HG02610 (cell line): Measurements from ENCODE around the gene DDX1.
"Not testable (repeated sequence)": the region's sequence is repeated elsewhere in the genome, so short reads cannot be mapped to it uniquely, and the experiment has no call there.

ENCODE experiments used
- ATAC-seq: cut with Tn5 transposase; IDR thresholded peaks from one replicate; pipeline ENCODE4 v1.9.1; 2021; ENCODE audit warnings: mild to moderate bottlenecking, moderate library complexity; ENCODE audit not compliant: unreplicated experiment

The DDX1 gene

DNA sequence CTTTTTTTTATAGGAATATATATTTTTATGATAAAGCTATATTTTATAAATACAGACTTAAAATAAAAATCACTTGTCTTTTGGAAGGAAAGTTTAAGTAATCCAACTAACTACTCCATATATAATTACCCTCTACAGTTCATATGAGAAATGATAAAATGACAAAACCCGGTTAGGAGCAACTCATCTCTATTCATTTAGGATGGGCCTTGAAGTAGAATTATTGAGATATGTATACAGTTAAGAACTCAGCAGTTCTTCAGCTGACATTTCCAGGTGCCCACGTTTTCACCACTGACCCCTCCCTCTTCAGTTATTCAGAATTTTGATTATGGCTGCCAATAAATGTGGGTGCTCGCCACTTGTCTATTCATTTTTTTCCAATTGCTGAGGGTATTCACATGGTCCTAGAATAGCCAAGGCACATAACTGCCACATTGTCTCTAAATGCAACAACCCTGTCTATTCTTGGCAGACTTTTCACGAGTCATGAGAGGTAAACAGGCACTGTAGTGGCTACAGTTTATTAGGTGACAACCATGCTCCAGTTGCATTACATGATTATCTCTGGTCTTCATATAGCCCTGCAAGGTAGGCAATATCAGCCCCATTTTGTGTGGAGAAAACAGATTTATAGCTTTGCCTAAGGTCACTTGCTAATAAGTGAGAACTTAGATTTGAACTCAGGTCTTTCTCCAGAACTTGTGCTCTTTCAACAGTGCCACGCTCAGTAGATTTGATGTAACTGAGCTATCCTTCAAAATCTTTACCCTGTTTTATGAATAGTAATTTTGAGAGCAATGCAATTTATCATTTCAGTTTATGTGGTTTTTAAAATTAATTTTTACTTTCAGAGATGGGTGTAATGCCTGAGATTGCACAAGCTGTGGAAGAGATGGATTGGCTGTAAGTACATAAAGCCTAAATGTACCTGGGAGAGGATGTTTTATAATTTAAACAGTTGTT is 2.9 kb downstream of the DDX1 start:
- no peak for ATAC-seq

DNA sequence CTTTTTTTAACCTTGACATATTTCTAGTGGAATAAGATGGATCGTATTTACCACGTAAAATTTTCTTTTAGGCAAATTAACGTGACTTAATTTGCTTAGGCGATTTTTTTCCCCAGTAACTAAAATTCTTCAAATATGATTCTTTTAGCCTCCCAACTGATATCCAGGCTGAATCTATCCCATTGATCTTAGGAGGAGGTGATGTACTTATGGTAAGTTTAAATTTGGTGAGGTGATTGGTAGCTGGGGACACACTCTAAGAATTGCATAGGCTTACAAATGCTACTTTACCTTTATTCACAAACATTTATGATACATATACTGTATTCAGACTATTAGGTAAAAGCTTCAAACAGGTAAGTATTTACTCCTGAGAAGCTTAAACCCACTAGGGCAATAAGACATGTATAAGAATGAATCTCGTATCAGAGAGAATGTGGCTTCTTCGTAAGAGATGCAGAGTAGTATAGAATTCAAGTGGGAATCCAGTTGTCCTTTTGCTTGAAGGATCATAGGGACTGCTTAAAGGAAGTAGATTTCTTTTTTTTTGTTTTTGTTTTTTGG is 3.8 kb downstream of the DDX1 start:
- no peak for ATAC-seq

GRCh38 chr2:15595936-15596335 is 4.3 kb downstream of the DDX1 start:
- no peak for ATAC-seq

DNA sequence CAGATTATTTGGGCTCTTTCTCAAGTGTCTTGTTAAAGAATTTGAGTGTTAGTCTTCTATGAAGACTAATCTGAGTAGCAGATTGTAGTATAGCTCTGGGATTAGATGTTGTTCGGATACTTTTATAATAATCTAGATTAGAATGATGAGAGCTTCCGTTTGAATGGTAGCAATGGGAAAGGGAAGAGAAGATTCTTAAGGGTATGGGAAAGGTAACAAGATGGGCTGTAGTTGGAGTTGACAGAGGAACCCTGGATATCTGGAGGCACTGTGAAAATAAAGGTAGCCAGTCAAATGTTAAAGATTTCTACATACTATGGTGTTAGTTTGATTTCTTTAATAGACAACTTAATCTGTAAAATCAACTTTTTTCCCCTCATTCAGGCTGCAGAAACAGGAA is 4.7 kb downstream of the DDX1 start:
- ATAC-seq = no peak

DNA sequence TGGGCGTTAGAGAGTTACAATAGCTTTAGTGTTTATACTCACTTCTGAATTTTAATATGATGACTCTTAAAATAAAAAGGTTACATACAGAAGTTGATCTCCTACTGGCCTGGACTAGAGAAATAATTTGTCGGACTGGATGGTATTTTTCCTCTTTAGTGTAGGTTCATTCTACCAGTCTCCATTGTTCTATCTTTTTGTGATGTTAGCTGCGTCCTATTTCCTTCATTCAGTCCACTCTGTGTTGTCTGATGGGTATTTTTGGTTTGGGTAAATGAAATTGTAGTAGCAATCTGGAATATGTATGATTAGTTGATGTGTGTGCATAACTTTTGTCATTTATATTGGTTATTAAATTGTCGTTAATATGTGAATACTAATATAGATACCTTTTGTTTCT is 5.3 kb downstream of the DDX1 start:
- ATAC-seq = no peak

GRCh38 chr2:15599994-15600393 is 8.3 kb downstream of the DDX1 start:
- ATAC-seq = no peak

DNA sequence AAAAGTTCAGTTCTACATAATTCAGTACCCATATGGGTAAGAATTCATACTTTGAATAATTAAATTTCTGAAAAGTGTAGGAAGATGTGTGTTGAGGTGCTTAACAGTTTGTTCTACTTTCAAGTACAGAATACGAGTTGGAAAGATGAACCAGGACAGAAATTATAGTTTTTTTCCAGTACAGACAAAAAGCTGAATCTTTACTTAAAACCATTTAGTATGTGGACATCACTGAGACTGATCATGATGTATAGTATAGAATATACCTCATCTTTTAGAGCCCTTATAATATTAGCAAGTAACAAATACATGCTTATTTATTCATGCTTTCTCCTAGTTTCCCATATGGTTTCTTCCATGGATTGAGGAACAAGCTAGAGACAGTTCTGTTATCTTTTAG is 10.0 kb downstream of the DDX1 start:
- no peak for ATAC-seq

DNA sequence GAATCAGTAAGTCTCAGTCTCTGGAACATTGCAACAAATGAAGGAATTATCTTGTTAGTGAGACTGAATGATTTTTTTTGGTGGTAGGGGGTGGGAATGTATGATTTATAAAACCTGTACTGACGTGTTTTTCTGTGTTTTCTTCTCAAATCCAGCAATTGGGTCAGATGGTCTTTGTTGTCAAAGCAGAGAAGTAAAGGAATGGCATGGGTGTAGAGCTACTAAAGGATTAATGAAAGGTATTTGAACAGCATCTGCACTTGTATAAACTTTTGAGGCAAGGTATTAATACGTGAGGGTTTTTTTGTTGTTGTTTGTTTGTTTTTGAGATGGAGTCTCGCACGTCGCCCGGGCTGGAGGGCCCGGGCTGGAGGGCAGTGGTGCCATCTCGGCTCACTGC is 10.7 kb downstream of the DDX1 start:
- ATAC-seq = no peak

GRCh38 chr2:15603044-15603765 is 11.5 kb downstream of the DDX1 start:
- no peak for ATAC-seq

GRCh38 chr2:15603948-15604347 is 12.3 kb downstream of the DDX1 start:
- ATAC-seq = no peak

GRCh38 chr2:15605721-15606120 is 14.1 kb downstream of the DDX1 start:
- no peak for ATAC-seq

DNA sequence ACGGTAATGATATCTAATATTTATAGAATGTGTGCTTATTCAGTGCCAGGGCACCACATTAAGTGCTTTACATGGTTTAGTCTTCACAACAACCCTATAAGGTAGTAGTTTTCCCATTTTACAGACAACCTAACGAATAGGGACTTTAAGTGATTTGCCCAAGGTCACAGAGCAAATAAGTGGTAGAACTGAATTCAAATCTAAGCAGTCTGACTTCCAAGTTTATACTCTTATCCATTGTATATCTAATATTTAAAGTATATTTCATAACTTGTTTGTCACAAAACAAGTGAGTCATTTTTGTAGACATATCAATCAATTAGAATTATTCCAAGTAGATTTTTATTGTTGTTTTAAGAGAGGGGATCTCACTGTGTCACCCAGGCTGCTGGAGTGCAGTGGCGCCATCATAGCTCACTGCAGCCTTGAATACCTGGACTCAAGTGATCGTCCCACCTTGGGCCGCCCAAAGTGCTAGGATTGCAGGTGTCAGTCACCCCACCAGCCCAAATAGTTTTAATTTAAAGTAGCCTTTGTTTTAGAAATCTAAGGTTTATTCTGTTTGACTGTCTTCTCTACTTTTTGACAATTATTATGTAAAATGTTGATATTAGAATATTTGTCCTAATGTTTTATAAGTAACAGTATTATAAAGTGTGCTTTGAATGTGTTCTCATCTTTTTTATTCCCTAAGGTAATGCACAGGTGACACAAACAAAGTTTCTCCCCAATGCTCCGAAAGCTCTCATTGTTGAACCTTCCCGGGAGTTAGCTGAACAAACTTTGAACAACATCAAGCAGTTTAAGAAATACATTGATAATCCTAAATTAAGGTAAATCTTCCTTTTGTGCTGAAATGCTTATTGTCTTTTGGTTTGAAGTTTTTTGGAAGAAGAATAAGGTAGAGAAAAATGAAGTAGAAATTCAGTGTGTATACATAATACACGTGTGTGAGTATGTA is 15.1 kb downstream of the DDX1 start:
- no peak for ATAC-seq

GRCh38 chr2:15607709-15608391 is 16.2 kb downstream of the DDX1 start:
- ATAC-seq = no peak

GRCh38 chr2:15608392-15608761 is 16.7 kb downstream of the DDX1 start:
- ATAC-seq = no peak

DNA sequence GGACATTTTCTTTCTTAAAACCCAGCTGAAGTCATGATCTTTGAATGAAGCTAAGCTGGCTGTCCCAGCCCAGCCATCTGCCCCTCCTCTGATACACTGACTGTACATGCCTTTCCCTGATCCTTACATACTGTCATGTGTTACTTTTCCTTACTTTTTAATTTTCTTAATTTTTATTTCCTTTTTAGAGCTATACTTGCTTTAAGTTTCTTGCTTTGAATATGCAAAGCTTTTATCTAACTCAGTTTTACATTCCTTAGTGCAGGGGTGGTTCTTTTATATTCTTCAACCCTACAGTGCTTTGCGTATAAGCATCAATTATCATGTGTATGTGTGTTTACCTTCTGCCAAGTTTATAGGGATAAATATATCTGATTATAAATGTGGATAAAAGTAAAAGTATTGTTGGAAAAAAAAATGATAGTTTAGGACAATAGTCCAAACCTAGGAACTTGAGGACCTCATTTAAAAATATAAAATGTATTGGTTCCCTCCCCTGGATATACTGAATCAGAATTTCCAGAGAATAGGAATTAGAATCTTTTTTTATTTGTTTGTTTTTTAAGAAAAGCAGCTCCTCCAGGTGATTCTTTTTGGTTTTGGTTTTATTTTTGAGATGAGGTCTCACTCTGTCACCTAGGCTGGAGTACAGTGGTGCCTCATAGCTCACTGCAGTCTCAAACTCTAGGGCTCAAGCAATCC is 17.8 kb downstream of the DDX1 start:
- no peak for ATAC-seq

GRCh38 chr2:15610430-15610952 is 18.8 kb downstream of the DDX1 start:
- ATAC-seq = no peak

DNA sequence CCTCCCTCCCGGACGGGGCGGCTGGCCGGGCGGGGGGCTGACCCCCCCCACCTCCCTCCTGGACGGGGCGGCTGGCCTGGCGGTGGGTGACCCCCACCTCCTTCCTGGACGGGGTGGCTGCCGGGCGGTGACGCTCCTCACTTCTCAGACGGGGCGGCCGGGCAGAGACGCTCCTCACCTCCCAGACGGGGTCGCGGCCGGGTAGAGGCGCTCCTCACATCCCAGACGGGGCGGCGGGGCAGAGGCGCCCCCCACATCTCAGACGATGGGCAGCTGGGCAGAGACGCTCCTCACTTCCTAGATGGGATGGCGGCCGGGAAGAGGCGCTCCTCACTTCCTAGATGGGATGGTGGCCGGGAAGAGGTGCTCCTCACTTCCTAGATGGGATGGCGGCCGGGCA is 20.4 kb downstream of the DDX1 start:
- ATAC-seq = not testable (repeated sequence)

- ATAC-seq = no peak
Observed at GRCh38 chr2:15613736-15614429, 22.2 kb downstream of the DDX1 start.
